Ramos (cell line): Measurements from ENCODE around the gene CBFA2T3.

Experiments used
- in situ Hi-C: fragments of 300-500 bp; cut with MboI; formaldehyde crosslinking; loops from one replicate; pipeline ENCODE4 v1.14.3; 2022; ENCODE audit warnings: low sequenced_read_pairs; ENCODE audit not compliant: unreplicated experiment

Gene CBFA2T3

DNA sequence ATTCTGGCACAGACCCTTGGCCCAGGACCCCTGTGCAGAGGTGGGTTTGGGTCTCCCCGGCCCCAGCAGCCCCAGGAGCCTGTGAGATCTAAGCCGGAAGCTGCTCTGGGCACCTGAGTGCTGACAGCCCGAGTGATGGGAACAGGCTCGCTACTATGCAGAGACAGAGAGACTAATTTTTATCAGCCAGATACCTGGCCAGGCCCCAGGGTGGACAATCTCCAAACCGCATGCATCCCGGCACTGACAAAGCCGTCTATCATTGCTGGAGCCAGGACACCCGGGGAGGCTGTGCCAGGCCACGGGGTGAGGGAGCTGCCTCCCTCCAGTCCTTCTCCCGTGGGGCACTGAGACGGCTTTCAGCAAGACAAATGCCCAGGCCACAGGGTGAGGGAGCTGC, 25.0 kb downstream of the CBFA2T3 start:
- in situ Hi-C loops: loop anchor here (25.0 kb wide), 1 partner anchor 160 kb away; no protein-coding TSS in a partner anchor

DNA sequence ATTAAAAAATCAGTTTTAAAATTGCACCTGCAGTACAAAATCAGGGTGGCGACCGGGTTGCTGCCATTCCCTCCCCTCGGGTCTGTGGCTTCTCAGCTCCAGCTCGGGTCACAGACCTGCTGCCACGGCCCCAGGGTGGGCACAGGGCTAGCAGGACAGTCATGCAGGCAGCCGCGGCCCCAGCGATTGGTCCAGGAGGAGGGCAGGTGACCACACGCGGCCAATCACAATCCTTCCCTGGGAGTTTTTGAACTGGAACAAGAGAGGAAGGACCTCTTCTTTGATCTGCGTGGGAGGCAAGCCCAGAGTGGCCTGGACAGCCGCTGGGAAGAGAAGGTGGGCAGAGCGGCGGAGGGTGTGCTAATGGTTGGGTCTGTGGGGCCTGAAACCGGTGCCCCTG, 25.5 kb downstream of the CBFA2T3 start:
- in situ Hi-C loops: loop anchor here (25.0 kb wide), 1 partner anchor 161 kb away; no protein-coding TSS in a partner anchor

DNA sequence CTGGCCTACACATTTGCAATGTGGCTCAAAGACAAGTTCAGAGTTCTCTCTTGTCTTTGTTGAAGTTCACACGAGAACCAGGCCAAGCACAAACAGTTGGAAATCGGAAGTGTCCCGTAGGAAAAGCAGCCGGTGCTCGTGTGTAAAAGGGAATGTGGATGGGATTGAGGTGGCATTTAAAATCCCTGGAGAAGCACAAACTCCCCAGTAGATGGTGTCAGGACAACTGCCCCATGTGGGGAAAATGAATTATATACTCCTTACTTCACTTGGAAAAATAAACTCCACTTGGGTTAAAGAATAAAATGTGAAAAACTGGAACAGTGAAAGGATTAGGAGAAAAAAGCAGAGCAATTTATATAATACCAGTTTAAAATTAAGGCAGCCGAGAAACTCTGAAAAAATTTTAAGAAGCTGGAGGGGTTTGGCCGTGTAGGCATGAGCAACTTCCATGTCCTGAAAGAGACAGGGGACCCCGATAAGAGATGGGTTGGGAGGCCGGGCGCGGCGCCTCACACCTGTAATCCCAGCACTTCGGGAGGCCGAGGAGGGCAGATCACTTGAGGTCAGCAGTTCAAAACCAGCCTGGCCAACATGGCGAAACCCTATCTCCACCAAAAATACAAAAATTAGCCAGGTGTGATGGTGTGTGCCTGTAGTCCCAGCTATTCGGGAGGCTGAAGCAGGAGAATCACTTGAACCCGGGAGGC, 28.1 kb downstream of the CBFA2T3 start:
- in situ Hi-C loops: no loop called here

- in situ Hi-C loops: no loop called here
Measured at GRCh38 chr16:88945473-88945872, 31.5 kb downstream of the CBFA2T3 start.

DNA sequence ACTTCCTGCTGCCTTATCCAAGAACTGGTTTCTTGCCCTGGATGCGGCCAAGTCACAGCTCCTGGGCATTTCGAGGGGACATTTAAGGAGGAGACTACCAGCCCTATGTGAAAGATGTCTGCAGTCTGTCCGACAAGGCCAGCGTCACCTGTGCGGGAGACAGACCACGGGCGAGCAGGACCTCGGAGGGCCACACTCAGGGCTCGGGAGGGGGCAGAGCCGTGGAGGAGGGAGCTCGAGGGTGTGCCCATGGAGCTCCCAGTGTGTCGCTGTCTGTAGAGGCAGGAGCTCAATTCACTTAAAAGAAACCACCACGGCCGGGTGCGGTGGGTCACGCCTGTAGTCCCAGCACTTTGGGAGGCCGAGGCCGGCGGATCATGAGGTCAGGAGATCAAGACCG, 33.3 kb downstream of the CBFA2T3 start:
- in situ Hi-C loops: no loop called here

GRCh38 chr16:88943131-88943664, 33.8 kb downstream of the CBFA2T3 start:
- in situ Hi-C loops: no loop called here

DNA sequence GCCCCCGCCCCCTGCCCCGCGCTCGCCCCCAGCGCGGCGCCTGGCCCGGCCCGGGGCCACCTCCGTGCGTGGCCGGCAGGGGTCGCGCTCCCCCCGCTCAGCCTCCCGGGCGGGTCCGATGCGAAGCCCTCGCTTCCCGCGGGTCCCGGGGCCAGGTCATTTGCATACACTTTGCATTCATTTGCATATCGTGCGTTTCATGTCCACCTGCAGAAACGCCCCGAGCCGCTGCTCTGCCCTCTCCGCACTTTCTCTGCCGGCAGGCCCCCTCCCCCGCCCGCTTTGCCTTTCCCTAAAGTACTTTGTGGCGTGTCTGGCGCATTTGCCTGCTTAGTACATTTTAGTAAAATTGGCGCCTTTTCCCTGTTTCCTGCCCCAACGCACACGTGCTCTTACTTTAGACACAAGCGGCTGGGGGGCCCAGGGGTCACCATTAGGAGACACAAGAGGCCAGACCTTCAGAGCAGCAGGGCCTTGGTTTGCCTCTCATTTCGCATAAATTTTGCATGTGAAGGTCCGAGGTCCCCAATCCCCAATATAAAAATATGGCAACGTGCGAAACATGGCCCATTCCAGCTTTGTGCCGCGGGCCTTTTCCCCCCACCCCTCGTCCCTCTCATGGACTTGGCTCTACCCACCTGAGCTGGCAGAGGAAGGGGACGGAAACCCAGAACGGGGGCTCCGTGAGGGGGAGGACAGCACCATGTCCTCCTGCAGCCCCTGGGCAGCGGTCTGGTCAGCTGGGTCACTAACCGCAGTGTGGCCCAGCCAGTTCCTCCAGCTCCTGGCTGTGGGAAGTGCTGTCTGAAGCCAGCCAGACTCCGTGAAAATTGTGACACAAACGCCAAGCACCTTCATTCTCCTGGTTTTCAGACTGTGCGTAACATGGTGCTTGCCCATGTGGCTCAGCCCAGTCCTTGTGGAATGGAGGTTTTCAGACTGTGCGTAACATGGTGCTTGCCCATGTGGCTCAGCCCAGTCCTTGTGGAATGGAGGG, 34.8 kb downstream of the CBFA2T3 start:
- in situ Hi-C loops: no loop called here

- in situ Hi-C loops: no loop called here
Measured at GRCh38 chr16:88940862-88941817, 35.9 kb downstream of the CBFA2T3 start.

- in situ Hi-C loops: no loop called here
Measured at GRCh38 chr16:88939972-88940861, 36.8 kb downstream of the CBFA2T3 start.

- in situ Hi-C loops: no loop called here
Measured at GRCh38 chr16:88939245-88939971, 37.6 kb downstream of the CBFA2T3 start.

GRCh38 chr16:88938777-88939244, 38.2 kb downstream of the CBFA2T3 start:
- in situ Hi-C loops: no loop called here

DNA sequence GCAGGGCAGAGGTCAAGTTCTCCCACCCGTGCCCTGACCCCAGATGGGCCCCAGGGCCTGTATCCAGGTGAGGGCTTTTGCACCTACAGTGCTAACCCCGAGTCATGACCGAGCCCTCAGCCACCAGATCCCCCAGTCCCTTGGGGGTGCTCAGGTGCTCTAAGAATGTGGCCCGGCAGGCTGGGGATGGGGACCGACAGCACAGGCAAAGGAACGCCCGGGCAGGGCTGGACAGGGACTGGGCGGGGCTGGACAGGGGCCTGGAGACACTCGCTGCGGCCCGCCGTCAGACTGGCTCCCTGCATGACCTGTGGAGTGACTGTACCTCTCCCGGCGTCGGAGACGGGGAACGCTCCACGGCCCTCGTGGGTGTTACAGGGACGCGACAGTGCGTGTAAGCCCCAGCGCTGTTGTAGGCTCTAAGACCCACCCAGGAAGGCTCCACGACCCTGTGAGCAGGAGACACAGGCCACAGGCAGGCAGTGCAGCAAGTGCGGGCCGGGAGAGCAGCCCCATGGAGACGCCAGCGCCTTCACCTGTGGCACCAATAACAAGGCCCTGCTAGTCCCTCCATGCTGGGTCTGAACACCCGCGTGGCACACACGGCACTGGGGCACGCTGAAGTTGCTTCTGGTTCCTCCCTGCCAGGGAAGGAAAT, 38.8 kb downstream of the CBFA2T3 start:
- in situ Hi-C loops: no loop called here

GRCh38 chr16:88937206-88937621, 39.8 kb downstream of the CBFA2T3 start:
- in situ Hi-C loops: no loop called here

GRCh38 chr16:88936556-88937205, 40.3 kb downstream of the CBFA2T3 start:
- in situ Hi-C loops: no loop called here

GRCh38 chr16:88936008-88936555, 40.9 kb downstream of the CBFA2T3 start:
- in situ Hi-C loops: no loop called here

- in situ Hi-C loops: no loop called here
Measured at GRCh38 chr16:88934066-88934667, 42.8 kb downstream of the CBFA2T3 start.
